HG03571 (cell line): ENCODE measurements around the gene ST3GAL4.

Experiments
- ATAC-seq: cut with Tn5 transposase; IDR thresholded peaks from one replicate; pipeline ENCODE4 v1.9.1; 2021; ENCODE audit not compliant: unreplicated experiment

ST3GAL4 gene

DNA sequence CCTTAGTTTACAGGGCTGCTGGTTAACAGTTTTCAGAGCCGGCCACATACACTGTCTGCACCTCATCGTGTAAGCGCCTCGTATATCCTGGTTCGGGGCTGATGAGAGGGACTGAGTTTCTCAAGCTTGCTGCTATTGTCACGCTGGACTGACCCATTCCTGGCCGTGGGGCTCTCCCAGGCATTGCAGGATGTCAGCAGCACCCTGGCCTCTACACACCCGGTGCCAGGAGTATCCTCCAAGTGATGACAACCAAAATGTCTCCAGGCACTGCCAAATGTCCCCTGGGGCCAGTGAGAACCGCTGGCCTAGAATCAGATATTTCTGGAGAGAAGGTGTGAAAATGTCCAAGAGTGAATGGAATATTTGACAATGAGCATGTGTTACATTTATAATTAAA lies 82.8 kb downstream of the ST3GAL4 start:
- ATAC-seq = no peak

DNA sequence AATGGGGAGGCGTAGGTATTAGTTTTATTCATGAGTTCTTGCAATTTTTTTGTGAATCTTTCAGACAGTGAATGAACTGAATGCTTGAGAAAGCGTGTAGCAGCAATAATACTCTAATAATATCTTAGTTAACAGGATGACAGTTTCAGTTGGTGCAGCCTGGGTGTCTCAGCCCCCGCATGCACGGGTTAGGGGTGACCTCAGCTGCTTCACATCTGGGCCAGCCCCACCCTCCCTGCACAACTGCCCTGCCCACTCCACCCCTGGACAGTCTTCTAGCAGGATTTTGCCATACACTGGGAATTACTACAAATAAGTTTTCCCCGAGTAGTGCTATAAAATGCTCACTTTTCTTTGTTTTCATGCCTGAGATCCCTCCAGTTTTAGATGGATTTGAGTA lies 83.2 kb downstream of the ST3GAL4 start:
- ATAC-seq = no peak

DNA sequence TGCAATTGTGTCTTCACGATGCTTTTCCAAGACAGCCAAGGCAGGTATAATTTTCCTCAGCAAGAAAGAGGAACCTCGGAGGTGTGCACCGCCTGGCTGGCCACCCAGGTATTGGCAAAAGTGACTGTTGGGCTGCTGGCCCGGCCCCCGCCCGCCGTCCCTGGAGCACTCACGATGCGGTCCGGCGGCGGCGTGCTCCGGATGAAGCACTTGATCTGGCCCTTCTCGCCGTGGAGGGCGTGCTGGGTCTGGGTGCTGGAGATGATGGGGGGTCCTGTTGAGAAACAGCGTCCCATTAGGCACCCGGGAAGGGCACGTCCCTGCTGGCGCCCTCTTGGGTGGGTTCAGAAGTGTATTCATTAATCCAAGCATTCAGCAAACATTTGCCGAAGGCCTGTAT lies 84.8 kb downstream of the ST3GAL4 start:
- no peak for ATAC-seq

DNA sequence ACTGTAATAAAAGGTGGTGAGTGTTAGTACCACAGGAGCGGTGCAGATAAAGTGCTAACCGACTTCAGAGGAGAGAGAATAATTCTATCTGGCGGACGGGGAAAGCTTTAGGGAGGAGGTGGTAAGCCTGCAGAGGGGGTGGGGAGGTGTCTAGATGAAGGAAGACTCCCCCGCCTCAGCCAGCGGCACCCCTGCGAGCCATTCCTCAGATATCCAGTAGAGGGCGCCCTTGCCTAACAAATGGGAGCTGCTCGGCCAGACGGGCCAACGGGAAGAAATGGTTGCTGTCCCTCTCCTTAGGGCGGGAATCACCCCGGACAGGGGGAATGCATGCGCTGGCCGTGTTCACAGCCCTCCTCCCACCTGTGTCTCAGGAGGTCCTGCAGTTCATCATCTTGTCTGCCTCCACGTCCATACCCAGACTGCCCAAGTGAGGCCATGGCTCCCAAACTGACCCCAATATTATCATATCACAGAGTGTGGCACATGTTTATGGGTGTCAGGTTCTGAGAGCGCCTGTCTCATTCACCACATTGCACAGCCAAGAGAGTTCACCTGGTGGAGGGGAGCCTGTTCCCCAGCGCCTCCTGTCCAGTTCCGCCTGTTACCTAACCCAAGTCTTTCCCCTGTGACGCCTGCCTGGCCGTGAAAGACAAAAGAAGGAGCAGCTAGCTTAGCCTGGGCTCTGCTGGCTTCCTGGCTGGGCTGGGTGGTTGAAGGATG lies 85.5 kb downstream of the ST3GAL4 start:
- ATAC-seq = peak; percentile 71

DNA sequence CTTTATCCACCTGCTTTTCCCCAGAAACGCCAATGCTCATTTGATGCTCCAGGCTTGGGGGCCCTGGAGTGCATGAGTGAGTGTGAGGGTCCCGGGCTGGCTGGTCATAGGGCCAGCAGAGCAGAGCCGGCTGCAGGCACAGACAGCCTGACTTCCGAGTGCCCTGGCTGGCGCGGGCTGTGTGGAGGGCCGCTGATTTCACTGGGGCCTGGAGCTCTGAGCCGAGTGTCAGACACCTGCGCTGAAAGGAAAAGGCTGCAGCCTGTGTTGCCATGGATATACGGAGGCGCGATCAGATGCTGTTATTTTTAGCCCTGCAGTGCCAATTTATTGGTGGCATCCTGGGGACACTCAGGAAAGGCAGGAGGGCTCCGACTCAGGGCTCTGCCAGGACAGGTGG lies 87.6 kb downstream of the ST3GAL4 start:
- ATAC-seq = no peak

DNA sequence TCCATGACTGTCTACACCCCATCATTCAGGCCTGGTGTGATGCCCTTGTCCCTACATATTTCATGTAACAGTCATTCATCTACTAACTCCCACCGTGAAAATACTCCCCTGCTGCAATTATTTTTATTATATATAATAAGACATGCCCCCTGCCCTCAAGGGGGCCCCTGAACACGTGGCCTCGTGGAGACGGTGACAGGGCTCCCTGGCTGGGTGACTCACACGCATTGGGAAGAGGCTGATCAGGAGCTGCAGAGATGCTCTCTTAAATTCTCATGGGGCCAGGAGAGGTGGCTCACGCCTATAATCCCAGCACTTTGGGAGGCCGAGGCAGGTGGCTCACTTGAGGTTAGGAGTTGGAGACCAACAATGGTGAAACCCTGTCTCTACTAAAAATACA lies 88.6 kb downstream of the ST3GAL4 start:
- no peak for ATAC-seq

DNA sequence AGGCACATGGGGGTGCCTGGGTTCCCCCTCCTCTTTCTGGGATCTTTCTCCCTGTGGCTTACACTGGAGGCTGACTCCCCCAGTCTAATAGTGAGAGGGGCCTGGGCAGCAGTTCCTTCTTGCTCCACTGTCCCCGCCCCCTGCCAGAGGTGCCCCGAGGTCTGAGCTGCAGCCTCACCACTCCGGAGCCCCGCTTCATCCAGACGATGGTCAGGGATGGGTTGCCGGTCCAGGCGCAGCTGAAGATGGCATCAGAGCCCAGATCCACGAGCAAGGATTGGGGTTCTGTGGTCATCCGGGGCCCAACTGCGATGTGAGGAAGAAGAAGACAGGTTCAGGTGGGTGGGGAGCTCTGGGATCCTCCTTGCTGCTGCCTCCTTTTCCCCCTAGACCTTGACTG lies 91.1 kb downstream of the ST3GAL4 start:
- no peak for ATAC-seq

DNA sequence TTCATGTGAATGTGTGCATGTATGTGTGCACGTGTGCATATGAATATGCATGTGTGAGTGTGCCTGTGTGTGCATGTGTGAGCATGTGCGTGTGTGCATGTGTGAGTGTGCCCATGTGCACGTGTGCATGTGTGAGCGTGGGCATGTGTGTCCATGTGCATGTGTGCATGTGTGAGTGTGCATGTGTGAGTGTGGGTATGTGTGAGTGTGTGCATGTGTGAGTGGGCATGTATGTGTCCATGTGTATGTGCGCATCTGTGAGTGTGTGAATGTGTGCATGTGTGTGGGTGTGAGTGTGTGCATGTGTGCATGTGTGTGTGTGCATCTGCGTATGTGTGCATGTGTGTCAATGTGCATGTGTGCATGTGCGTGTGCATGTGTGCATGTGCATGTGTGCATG lies 94.7 kb downstream of the ST3GAL4 start:
- ATAC-seq = no peak

DNA sequence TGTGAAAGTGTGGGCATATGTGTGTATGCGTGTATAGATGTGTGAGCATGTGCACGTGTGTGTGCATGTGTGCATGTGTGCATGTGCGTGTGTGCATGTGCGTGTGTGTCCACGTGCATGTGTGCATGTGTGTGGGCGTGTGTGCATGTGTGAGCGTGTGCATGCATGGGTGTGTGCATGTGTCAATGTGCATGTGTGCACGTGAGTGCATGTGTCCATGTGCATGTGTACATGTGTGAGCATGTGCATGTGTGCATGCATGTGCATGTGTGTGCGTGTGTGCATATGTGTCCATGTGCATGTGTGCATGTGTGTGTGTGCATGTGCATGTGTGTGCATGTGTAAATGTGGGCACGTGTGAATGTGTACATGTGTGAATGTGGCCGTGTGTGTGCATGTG lies 95.3 kb downstream of the ST3GAL4 start:
- ATAC-seq = no peak

DNA sequence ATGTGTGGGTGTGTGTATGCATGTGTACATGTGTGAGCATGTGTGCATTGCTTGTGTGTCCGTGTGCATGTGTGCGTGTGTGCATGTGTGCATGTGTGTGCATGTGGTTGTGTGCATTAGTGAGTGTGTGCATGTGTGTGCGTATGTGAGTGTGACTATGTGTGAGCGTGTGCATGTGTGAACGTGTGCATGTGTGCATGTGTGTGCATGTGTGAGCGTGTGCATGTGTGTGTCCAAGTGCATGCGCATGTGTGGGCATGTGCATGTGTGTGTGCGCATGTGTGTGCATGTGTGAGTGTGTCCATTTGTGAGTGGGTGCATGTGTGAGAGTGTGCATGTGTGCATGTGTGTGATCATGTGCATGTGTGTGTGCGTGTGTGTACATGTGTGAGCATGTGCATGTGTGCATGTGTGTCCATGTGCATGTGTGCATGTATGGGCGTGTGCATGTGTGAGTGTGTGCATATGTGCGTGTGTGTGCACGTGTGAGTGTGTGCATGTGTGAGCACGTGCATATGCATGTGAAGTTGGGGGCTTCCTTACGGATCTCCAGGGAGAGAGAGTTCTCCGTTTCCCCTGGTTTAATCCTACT lies 95.8 kb downstream of the ST3GAL4 start:
- ATAC-seq = no peak

DNA sequence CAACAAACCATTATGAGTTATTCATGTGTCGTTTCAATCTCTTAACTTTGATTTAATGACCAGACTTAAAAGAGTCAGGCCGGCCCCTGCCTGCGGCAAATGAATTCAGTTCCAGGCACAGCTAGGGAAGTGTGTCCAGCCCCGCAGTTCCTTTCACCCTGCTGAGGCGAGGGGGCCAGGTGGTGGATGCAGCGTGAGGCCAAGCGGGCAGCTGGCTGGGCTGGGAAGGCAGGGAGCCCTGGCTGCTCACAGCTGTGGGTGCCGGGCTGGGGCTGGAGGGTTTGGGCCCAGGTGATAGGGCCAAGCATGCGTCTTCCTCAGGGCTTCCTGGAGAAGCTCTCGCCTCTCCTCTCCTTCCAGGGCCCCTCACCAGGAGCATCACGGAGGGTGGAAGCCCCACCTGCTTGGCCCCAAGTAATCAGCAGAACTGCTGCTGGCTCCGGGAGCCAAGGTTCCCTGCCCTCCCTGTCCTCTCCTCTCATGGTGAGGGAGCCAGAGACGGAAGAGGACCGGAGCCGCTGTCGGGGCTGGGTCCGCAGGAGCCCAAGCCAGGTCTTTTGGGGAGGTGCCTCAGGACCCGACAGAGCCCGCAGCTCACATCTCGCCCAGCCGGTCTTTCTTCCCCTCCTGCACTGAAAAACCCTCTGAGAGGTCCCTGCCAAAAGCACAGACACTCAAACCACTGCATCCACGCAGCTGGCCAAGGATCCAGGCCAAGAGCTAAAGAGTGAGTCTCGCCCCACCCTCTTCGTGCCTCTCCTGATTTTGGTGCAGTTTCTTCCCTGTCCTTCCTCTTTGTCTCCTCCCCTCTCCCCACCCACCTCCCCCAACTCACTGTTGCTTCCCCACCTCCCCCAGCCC lies 97.0 kb downstream of the ST3GAL4 start:
- ATAC-seq = no peak

DNA sequence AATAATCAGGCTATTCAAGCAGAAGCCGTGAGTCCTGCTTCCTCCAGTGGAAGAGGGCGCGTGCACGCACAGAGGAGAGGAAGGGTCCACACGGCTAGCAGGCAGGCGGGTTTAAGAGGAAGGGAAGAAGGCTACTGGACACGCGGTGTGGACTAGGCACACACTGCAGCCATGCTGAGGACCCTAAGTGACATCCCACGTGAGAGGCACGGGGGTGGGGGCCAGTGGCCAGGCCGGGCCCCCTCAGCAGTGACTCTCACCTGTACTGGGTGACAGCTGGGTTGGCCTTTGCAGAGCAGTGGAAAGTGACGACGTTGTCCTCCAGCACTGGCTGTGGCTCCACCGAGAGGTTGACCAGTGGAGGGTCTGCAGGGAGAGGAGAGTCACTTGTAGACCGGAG lies 100.6 kb downstream of the ST3GAL4 start:
- ATAC-seq = no peak

DNA sequence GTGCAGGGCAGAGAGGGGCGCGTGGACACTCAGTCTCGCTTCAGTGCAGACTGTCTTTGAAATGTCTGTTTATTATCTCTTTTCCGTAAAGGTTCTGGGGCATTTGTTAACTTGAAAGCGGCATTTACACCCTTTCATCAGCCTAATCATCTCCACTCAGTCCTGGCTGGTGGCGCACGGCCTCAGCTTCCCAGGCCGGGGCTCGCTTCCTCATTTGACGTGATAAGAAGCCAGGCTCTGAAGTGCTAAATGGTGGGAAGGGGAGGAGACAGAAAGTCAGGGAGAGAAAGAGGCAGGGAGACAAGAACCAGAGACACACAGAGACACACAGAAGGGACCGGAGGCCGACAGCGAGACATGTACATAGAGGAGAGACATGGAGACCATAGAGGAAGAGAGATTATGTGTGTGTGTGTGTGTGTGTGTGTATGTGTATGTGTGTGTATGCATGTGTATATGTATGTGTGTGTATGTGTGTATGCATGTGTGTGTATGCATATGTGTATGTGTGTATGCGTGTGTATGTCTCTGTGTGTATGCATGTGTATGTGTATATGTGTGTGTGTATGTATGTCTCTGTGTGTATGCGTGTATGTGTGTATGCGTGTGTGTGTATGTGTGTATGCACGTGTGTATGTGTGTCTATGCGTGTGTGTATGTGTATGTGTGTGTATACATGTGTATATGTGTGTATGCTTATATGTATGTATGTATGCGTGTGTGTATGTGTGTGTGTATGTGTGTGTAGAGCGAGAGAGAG lies 101.5 kb downstream of the ST3GAL4 start:
- no peak for ATAC-seq

DNA sequence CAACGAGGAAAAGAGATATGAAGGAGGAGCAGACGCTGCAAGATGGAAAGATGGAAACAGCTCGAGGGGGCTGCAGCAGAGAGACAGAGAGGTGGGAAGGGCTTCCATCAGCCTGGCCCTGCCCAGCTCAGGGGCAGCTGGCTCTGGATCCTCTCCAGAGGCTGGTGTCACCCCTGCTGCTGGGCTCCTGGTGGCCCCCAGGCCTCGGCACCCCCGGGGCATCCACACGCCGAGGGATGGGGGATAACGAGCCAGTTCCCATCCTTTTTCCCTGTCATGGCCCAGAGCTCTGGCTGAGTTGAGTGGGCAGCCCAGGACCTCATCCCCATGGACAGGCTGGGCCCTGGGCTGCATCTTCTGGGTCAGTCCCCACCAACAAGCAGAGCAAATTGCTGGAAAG lies 102.3 kb downstream of the ST3GAL4 start:
- ATAC-seq = no peak

DNA sequence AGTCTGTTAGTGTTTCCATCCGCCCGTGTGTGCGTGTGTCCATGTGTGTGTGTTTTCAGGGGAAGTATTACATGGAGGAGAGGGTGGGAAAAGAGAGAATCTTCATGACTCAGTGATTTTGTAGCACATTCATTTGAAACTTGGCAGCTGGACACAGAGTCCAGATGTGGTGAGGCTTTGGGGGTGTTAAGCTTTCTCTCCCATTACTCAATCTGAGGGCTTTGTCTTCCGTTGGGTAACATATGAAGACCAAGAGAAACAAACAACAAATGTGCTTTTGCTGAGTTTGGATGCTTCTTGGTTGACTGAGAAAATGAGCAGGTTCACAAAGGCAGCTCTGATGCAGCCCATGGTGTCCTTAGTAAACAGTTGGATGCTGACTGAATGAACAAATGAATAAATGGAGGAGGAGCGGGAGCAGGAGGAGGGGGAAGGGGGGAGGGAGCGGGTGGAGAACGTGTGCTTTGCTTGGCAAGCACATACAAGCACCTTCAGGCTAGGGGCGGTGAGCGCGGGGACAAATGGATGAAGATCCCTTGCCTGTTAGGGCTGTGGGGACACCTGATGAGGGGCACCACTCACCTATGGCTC lies 104.3 kb downstream of the ST3GAL4 start:
- ATAC-seq = no peak

DNA sequence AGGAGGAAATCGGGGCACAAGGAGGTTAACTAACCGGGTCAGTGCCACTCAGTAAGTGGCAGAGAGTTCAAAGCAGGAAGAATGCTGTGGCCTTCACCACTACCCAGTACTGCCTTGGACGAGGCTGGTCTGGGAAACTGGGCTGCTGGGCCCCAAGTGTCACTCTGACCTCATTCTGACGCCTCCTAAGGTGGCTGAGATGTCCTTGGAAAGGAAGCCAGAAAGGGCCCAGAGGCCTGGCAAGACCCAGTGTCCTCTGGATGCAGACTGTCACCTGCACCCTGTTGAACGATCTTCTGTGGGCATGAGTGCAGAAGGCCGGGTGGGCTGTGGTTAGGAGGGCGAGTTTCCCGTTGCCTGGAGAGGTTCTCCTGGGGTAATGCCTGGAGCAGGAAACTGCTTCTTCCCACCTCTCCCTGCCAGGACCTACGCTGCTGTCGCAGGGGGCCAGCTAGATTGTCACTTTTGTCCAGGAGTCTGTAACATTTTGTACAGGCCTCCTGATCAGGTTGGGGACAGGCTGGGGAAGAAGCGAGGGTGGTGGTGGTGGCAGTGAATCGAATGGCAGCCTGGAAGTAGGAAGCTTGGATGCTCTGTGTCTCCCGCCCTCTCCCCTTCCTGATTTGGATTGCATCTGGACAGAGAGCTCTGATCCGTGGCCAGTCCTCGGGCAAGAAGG lies 105.1 kb downstream of the ST3GAL4 start:
- no peak for ATAC-seq

DNA sequence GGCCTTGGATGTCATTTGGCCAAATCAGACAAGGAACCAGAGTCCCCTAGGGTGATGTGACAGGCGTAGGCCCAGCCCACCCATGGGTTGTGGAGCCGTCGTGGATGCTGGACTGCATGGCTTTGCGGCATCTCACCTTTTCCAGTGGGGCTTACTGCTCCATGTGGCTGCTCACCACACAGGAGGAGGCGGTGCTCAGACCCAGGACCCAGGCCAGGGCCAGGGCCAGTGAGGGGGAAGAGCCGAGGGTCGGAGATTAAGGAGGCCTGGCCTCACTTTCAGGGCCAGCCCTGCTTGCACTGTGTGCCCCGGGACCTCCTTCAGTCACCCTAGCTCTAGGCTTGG lies 105.6 kb downstream of the ST3GAL4 start:
- no peak for ATAC-seq

DNA sequence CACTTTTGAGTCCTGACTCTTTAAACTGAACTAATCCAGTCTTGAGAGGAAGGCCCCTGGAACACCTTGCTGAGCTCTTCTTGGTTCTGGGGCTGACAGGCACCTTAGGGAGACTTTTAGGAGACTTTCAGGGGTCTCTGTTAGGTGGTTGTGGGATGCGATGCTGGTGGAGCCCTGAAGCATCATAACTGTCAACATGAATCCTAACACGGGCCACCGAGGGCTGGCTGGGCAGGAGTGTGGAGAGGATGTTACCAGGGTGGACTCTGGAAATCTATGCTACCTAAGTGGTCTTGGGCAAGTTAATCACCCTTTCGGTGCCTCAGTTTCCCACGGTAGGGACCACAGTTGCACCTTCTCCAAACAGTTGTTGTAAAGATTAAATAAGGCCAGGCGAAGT lies 106.5 kb downstream of the ST3GAL4 start:
- ATAC-seq = no peak

DNA sequence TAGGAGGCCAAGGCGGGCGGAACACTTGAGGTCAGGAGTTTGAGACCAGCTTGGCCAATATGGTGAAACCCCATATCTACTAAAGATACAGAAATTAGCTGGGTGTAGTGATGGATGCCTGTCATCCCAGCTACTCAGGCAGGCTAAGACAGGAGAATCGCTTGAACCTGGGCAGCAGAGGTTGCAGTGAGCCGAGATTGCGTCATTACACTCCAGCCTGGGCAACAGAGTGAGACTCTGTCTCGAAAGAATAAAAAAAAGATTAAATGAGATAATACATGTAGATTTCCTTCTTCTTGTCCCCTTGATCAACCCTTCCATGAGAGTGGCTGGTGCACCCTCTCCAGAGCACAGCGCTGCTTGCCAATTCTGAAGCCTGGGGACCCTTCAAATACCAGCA lies 106.9 kb downstream of the ST3GAL4 start:
- ATAC-seq = no peak
